Measurements from ENCODE around the gene SENP8. TPM values are rescaled to one million over a fixed set of nuclear protein-coding genes. Genes with fewer than 3 reads are reported as not detected.
A peak's percentile ranks its signal among the peaks of the same experiment; 100 is the strongest.

Gene SENP8
- 3.6 and 6.0 TPM in 2 replicates for total RNA-seq (2021; fragmentation: NEBNext Ultra II Directional; extraction: Animal tissue kit (Norgen Biotek cat#: 25700))
- polyA plus RNA-seq (2011; rRNA removed): 2.2 and 4.1 TPM in 2 replicates
- polyA plus RNA-seq (2011; cell fraction: cytosol; rRNA removed): 3.8 TPM
- polyA plus RNA-seq (2011; cell fraction: nucleus; rRNA removed): 5.9 TPM
- polyA plus RNA-seq (2012, experiment 1 of 2): 3.0 to 4.2 TPM (median 3.3 TPM) in 4 replicates
- 0.43 TPM for polyA plus RNA-seq (2012, experiment 2 of 2)
- 2.8 TPM for polyA plus RNA-seq (2013, experiment 1 of 2)
- 3.1 TPM for polyA plus RNA-seq (2013, experiment 2 of 2)
- polyA minus RNA-seq (2011; rRNA and poly(A)+ RNA removed): 15.5 and 16.2 TPM in 2 replicates
- polyA minus RNA-seq (2011; cell fraction: cytosol; rRNA and poly(A)+ RNA removed): 4.0 TPM
- 3.0 TPM for polyA minus RNA-seq (2011; cell fraction: nucleus; rRNA and poly(A)+ RNA removed)
- long read RNA-seq, experiment 1, partial matches to known transcripts: 0 of 4 reads
- long read RNA-seq, experiment 1, other reads (novel, unspliced or antisense): 4 of 4 reads
- long read RNA-seq, experiment 2, full-length matches to known transcripts: 10 of 12 reads
- long read RNA-seq, experiment 2, partial matches to known transcripts: 2 of 12 reads
- long read RNA-seq, experiment 2, other reads (novel, unspliced or antisense): 0 of 12 reads

DNA sequence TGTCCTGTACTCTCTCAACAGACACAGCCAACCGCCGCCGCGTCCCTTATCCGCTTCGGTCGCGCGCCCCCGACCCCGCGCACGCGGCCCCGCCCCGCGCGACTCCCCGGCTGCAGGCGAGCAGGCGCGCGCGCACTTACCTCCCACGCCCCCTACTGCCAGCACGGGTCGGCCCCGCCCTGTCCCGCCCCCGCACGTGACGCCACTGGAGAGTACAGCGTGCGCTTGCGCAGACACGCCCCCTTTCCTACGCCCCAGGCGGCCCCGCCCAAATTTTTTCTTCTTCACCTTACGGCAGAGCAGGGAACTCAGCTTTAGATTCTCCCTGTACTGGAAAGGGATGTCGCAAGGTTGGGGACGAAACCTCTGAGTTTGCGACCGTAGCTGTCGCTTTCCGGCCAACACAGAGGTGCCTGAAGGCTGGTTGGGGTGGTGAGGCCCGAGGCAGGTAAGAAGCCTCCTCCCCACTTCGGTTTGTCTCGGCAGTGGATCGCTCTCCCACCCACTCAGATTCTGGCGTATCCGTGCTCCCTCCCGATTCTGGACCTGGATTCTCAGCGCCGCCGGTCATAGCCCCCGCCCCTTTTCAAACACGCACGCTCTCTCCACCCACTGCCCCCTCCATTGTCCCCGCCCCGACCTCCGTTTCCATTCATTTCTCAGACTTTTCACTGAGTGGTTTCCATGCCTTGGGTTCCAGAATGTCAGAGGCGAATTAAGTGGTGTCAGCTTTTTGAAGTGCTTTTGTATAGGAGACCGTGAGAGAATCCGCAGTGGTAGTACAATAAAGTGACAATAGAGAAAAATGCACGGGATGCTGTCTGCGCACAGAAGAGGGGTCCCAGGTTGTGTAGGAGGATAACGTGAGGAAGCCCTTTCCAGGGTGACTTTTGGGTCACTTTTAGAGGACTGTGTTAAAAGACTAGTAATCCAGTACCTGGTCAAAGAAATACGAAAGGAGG is at the start of gene SENP8, which contains the start of gene MYO9A:
SENP8 (plus strand) TSS at position 387 of the 962 bp plus-strand sequence. CDS start 21,221 bp downstream, outside the sequence.
MYO9A (minus strand) TSS at position 134 of the 962 bp plus-strand sequence. CDS start 71,587 bp downstream, outside the sequence.
- CTCF ChIA-PET (ENCODE audit: partially characterized antibody): interaction anchor here (0.6 to 1.5 kb wide), 2 partner anchors 15 to 312 kb away, joined by 3 read pairs; no protein-coding TSS in a partner anchor
- 5% methylated on average over 26 of the region's 69 CpGs; no CpG with 5 or more reads in 1 of the 2 experiments for WGBS, 2 experiments (ENCODE audit: extremely low coverage in 1 of 2, insufficient coverage in 1 of 2, insufficient read length in 1 of 2, insufficient replicate concordance in 2 of 2, low coverage in 1 of 2, low lambda C conversion rate in 2 of 2, missing lambda C conversion rate in 1 of 2)
- peak; percentile 91 for FAIRE-seq
- TF ChIP-seq POLR2A (IDR thresholded peaks at IDR 0.05; ENCODE audit: control extremely low read depth in 1 of 2, low read depth in 2 of 2, low read length in 2 of 2) (peak; percentile 30 to 93), SIX5 (IDR thresholded peaks at IDR 0.05; ENCODE audit: low read depth, low read length) (no peak), BCL11A (IDR thresholded peaks at IDR 0.05; ENCODE audit: low read depth in 2 of 2, low read length in 2 of 2) (no peak), KDM4A (IDR thresholded peaks at IDR 0.05; ENCODE audit: low read depth, low read length, severe bottlenecking) (no peak), PHF8 (conservative IDR thresholded peaks at IDR 0.05; ENCODE audit: low read depth, low read length) (peak; percentile 86), SAP30 (IDR thresholded peaks at IDR 0.05; ENCODE audit: insufficient read depth, insufficient replicate concordance, low read length) (peak; percentile 65)
- TF ChIP-seq, protein P1, sequence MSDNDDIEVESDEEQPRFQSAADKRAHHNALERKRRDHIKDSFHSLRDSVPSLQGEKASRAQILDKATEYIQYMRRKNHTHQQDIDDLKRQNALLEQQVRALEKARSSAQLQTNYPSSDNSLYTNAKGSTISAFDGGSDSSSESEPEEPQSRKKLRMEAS (IDR thresholded peaks at IDR 0.05): peak; percentile 60; the same call in 1 of the 2 replicates

More for the DNA sequence above, at the start of gene SENP8, which contains the start of gene MYO9A:
- peak within 1 kb of the TSS; percentile 85 for H3K27ac ChIP-seq (ENCODE audit: low read depth, low read length)
- no peaks in the 10 kb centered on the region for H3K36me3 ChIP-seq (ENCODE audit: control insufficient read depth in 2 of 4, insufficient read depth in 4 of 4, low read length in 3 of 4)
- peak within 1 kb of the TSS; percentile 92 for H2BK5ac ChIP-seq (ENCODE audit: low read depth, low read length)
- no peak within 1 kb of the TSS for H3K14ac ChIP-seq (ENCODE audit: insufficient read length)
- H4K8ac ChIP-seq (ENCODE audit: extremely low read depth, insufficient read depth, low read length): peak within 1 kb of the TSS; percentile 97; the same call in 1 of the 2 replicates
- H3K4me2 ChIP-seq (ENCODE audit: insufficient read depth in 1 of 2, low read depth in 2 of 2, low read length in 2 of 2): peak within 1 kb of the TSS; percentile 79 to 93
- no peak within 1 kb of the TSS for H3K4ac ChIP-seq (replicated peaks; ENCODE audit: insufficient read length, low read depth, low read length)
- no peak within 1 kb of the TSS for H2AK5ac ChIP-seq (ENCODE audit: low read depth, low read length)
- H2BK20ac ChIP-seq (ENCODE audit: low read length): no peak within 1 kb of the TSS
- no peak within 1 kb of the TSS; the same call in 1 of the 2 replicates for H2BK15ac ChIP-seq (ENCODE audit: low read length)
- H4K91ac ChIP-seq (replicated peaks; ENCODE audit: insufficient read length, low read length): peak within 1 kb of the TSS; percentile 99
- H3K79me1 ChIP-seq (ENCODE audit: low read depth, low read length): peaks cover 3% of the 10 kb centered on the region; the same call in 1 of the 2 replicates
- H2BK120ac ChIP-seq (replicated peaks; ENCODE audit: low read depth, low read length): no peak within 1 kb of the TSS
- POLR2A ChIA-PET (ENCODE audit: partially characterized antibody): interaction anchor here (0.8 to 1.9 kb wide), 5 partner anchors 10 to 80 kb away, joined by 3 to 6 read pairs (median 4); partner anchors contain the start of gene GRAMD2A
- DNase-seq (ENCODE audit: low read depth in 1 of 2, low spot score in 2 of 2): peak; percentile 96 to 98
- H3K4me1 ChIP-seq (replicated peaks in 1 of 4; ENCODE audit: control insufficient read depth in 3 of 4, insufficient read depth in 4 of 4, low read length in 3 of 4): peaks cover 0 to 3% (median 2%) of the 10 kb centered on the region in 4 experiments; a peak in 4 of 7 replicates
- no peaks in the 10 kb centered on the region for H3K9me3 ChIP-seq (ENCODE audit: insufficient read depth in 2 of 2, low read depth in 1 of 2, low read length in 1 of 2)
- peaks cover 11% of the 10 kb centered on the region for H3K23me2 ChIP-seq (ENCODE audit: low read depth, low read length)
- H3K4me3 ChIP-seq (ENCODE audit: extremely low read depth in 1 of 4, insufficient read depth in 2 of 4, low read depth in 3 of 4, low read length in 4 of 4): peak within 1 kb of the TSS; percentile 80 to 96 (median 86)
- H2BK12ac ChIP-seq (ENCODE audit: low read depth, low read length): peak within 1 kb of the TSS; percentile 89; the same call in 1 of the 2 replicates
- peak within 1 kb of the TSS; percentile 76 to 95 (median 88) for H3K9ac ChIP-seq (replicated peaks in 1 of 4; ENCODE audit: extremely low read depth in 1 of 4, low read depth in 3 of 4, low read length in 3 of 4)
- peaks cover 2 to 3% of the 10 kb centered on the region in 2 experiments for H4K20me1 ChIP-seq (replicated peaks in 1 of 2; ENCODE audit: control insufficient read depth in 1 of 2, insufficient read depth in 2 of 2, low read length in 2 of 2)
- H3K18ac ChIP-seq (ENCODE audit: extremely low read depth, low read length): peak within 1 kb of the TSS; percentile 99; the same call in 1 of the 2 replicates
- no peaks in the 10 kb centered on the region; a peak in 1 of 7 replicates for H3K27me3 ChIP-seq (replicated peaks in 1 of 4; ENCODE audit: control insufficient read depth in 3 of 4, extremely low read depth in 1 of 4, insufficient read depth in 3 of 4, low read length in 3 of 4)
- H3K23ac ChIP-seq (ENCODE audit: insufficient read length): no peak within 1 kb of the TSS
- H4K5ac ChIP-seq (ENCODE audit: insufficient read length, low read depth, low read length): peak within 1 kb of the TSS; percentile 99
- H3K56ac ChIP-seq (replicated peaks; ENCODE audit: insufficient read length, low read depth, low read length): peak within 1 kb of the TSS; percentile 51
- peak within 1 kb of the TSS; percentile 74 for H2AFZ ChIP-seq (ENCODE audit: low read length)
- H3K79me2 ChIP-seq (ENCODE audit: control insufficient read depth in 1 of 2, insufficient read depth in 2 of 2, low read length in 2 of 2): peaks cover 0 to 32% of the 10 kb centered on the region in 2 experiments; a peak in 2 of 4 replicates
